ENCODE results near the gene KRTAP10-8.

DNA sequence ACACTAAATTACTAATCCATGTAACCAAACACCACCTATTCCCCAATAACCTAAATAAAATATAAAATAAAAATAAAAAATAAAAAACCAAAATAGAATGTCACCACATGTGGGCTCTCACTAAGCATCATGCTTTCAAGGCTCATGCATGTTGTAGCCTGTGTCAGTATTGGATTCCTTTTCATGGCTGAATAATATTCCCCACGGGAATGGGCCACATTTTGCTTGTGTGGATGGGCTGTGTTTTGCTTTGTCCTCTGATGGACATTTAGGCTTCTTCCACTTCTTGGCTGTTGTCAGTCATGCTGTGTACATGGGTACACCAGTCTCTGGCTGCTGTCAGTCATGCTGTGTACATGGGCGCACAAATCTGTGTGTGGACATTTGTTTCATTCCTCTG lies 22.8 kb upstream of the KRTAP10-8 start:
- TF ChIP-seq, protein P1, sequence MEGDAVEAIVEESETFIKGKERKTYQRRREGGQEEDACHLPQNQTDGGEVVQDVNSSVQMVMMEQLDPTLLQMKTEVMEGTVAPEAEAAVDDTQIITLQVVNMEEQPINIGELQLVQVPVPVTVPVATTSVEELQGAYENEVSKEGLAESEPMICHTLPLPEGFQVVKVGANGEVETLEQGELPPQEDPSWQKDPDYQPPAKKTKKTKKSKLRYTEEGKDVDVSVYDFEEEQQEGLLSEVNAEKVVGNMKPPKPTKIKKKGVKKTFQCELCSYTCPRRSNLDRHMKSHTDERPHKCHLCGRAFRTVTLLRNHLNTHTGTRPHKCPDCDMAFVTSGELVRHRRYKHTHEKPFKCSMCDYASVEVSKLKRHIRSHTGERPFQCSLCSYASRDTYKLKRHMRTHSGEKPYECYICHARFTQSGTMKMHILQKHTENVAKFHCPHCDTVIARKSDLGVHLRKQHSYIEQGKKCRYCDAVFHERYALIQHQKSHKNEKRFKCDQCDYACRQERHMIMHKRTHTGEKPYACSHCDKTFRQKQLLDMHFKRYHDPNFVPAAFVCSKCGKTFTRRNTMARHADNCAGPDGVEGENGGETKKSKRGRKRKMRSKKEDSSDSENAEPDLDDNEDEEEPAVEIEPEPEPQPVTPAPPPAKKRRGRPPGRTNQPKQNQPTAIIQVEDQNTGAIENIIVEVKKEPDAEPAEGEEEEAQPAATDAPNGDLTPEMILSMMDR (conservative IDR thresholded peaks at IDR 0.05 in 1 of 2, IDR thresholded peaks at IDR 0.05 in 1 of 2; ENCODE audit: extremely low read depth in 1 of 2, insufficient read depth in 1 of 2, low read depth in 1 of 2, low read length in 2 of 2), result no peak
- no peak for TF ChIP-seq EZH2 (IDR thresholded peaks at IDR 0.05; ENCODE audit: borderline replicate concordance, low read length)

All from mammary epithelial cell (primary cell).